ENCODE measurements around the gene OSER1.

OSER1 gene

DNA sequence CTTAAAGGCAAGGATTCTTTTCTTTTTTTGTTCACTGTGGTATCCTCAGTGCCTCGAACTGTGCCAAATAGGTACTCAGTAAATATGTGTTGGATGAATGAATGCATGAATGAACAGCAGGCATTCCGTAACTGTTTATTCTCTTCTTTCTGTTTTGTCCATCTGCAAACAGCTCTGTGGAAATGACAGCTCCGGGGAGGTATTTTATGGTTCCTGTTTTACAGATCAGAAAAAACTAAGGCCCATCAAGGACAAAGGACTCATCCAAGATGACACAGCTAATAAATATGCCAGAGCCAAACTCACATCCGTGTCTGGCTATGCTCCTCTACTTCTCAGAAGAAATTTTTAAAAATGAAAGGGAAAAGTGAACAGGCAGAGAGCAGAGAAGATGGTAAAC, 44.6 kb downstream of the OSER1 start:
- Histone ChIP-seq H3K4me3 (ENCODE audit: low read length, poor library complexity, severe bottlenecking) (no peak overlapping the region), H3K9me3 (ENCODE audit: insufficient read depth, low read depth, low read length) (no peaks in the 10 kb centered on the region), H3K9me2 (replicated peaks; ENCODE audit: low read depth, low read length) (no peaks in the 10 kb centered on the region), H3K9ac (ENCODE audit: low read depth, low read length, poor library complexity, severe bottlenecking) (no peak overlapping the region), H3F3A (ENCODE audit: low read depth) (no peaks in the 10 kb centered on the region), H3K4me1 (ENCODE audit: insufficient read depth, low read length, poor library complexity, severe bottlenecking) (no peaks in the 10 kb centered on the region), H3K4me2 (ENCODE audit: low read depth, low read length, poor library complexity, severe bottlenecking) (no peak overlapping the region), H3K27me3 (ENCODE audit: insufficient read depth, low read length, poor library complexity, severe bottlenecking) (no peaks in the 10 kb centered on the region), H2AFZ (ENCODE audit: low read length) (no peak overlapping the region), H4K20me1 (ENCODE audit: insufficient read depth, low read length, poor library complexity, severe bottlenecking) (no peaks in the 10 kb centered on the region), H3K79me2 (ENCODE audit: insufficient read depth, low read length) (no peaks in the 10 kb centered on the region), H3K36me3 (ENCODE audit: insufficient read depth, low read length) (no peaks in the 10 kb centered on the region)
- TF ChIP-seq EZH2phosphoT487 (IDR thresholded peaks at IDR 0.05; ENCODE audit: borderline replicate concordance) = no peak

DNA sequence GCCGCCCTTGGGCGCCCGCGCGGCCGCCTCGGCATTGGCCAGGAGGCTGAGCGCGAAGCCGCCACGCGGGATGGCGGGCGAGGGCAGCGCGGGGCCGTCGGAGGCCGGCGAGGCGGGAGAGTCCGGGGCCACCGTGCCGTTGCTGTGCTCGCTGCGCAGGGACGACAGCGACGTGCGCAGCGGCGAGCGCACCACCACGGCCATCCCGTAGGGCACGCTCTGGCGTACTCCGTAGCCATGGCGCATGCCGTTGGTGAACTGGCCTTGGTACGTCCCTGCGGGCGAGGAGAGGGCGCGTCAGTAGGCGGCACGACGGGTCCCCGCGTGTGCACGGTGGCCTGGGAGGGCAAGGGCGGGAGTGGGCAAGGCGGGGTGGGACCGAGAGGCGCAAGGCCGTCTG, 50.4 kb downstream of the OSER1 start:
- no peaks in the 10 kb centered on the region for H4K20me1 ChIP-seq (ENCODE audit: insufficient read depth, low read length, poor library complexity, severe bottlenecking)
- TF ChIP-seq EZH2phosphoT487 (IDR thresholded peaks at IDR 0.05; ENCODE audit: borderline replicate concordance) = no peak
- TF ChIP-seq, protein P1, sequence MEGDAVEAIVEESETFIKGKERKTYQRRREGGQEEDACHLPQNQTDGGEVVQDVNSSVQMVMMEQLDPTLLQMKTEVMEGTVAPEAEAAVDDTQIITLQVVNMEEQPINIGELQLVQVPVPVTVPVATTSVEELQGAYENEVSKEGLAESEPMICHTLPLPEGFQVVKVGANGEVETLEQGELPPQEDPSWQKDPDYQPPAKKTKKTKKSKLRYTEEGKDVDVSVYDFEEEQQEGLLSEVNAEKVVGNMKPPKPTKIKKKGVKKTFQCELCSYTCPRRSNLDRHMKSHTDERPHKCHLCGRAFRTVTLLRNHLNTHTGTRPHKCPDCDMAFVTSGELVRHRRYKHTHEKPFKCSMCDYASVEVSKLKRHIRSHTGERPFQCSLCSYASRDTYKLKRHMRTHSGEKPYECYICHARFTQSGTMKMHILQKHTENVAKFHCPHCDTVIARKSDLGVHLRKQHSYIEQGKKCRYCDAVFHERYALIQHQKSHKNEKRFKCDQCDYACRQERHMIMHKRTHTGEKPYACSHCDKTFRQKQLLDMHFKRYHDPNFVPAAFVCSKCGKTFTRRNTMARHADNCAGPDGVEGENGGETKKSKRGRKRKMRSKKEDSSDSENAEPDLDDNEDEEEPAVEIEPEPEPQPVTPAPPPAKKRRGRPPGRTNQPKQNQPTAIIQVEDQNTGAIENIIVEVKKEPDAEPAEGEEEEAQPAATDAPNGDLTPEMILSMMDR (conservative IDR thresholded peaks at IDR 0.05; ENCODE audit: low read length) = no peak
- H3K4me3 ChIP-seq (ENCODE audit: low read length, poor library complexity, severe bottlenecking) = no peak overlapping the region
- H3K4me1 ChIP-seq (ENCODE audit: insufficient read depth, low read length, poor library complexity, severe bottlenecking) = no peaks in the 10 kb centered on the region
- no peaks in the 10 kb centered on the region for H3K79me2 ChIP-seq (ENCODE audit: insufficient read depth, low read length)
- H3K36me3 ChIP-seq (ENCODE audit: insufficient read depth, low read length) = no peaks in the 10 kb centered on the region
- H3K9me2 ChIP-seq (replicated peaks; ENCODE audit: low read depth, low read length) = no peaks in the 10 kb centered on the region
- no peaks in the 10 kb centered on the region for H3K27me3 ChIP-seq (ENCODE audit: insufficient read depth, low read length, poor library complexity, severe bottlenecking)
- H3F3A ChIP-seq (ENCODE audit: low read depth) = no peaks in the 10 kb centered on the region
- H2AFZ ChIP-seq (ENCODE audit: low read length) = no peak overlapping the region
- H3K9me3 ChIP-seq (ENCODE audit: insufficient read depth, low read depth, low read length) = no peaks in the 10 kb centered on the region
- no peak overlapping the region for H3K9ac ChIP-seq (ENCODE audit: low read depth, low read length, poor library complexity, severe bottlenecking)
- no peak overlapping the region for H3K4me2 ChIP-seq (ENCODE audit: low read depth, low read length, poor library complexity, severe bottlenecking)

DNA sequence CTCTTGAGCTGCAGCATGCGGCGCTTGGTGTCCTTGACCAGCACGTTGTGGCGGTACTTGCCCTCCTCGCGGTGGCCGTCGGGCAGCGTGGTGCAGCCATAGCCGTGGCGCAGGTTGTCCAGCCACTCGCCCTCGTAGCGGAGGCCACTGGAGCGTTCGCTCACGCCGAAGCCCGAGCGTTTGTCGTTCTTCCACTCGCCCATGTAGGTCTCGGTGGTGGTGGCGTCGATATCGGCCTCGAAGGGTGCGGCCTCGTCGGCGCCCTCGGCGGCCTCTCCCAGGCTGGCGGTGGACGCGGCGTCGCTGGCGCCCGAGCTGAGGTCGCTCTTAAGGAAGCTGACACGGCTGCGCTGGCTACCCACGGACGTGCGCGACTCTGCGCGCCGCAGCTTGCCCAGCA, 50.9 kb downstream of the OSER1 start:
- Histone ChIP-seq H3K79me2 (ENCODE audit: insufficient read depth, low read length) (no peaks in the 10 kb centered on the region), H3K9ac (ENCODE audit: low read depth, low read length, poor library complexity, severe bottlenecking) (no peak overlapping the region), H3K4me3 (ENCODE audit: low read length, poor library complexity, severe bottlenecking) (no peak overlapping the region), H3F3A (ENCODE audit: low read depth) (no peaks in the 10 kb centered on the region), H3K4me1 (ENCODE audit: insufficient read depth, low read length, poor library complexity, severe bottlenecking) (no peaks in the 10 kb centered on the region), H3K36me3 (ENCODE audit: insufficient read depth, low read length) (no peaks in the 10 kb centered on the region), H3K4me2 (ENCODE audit: low read depth, low read length, poor library complexity, severe bottlenecking) (no peak overlapping the region), H2AFZ (ENCODE audit: low read length) (no peak overlapping the region), H3K27me3 (ENCODE audit: insufficient read depth, low read length, poor library complexity, severe bottlenecking) (no peaks in the 10 kb centered on the region), H4K20me1 (ENCODE audit: insufficient read depth, low read length, poor library complexity, severe bottlenecking) (no peaks in the 10 kb centered on the region), H3K9me2 (replicated peaks; ENCODE audit: low read depth, low read length) (no peaks in the 10 kb centered on the region), H3K9me3 (ENCODE audit: insufficient read depth, low read depth, low read length) (no peaks in the 10 kb centered on the region)
- no peak for TF ChIP-seq EZH2phosphoT487 (IDR thresholded peaks at IDR 0.05; ENCODE audit: borderline replicate concordance)
- TF ChIP-seq, protein P1 (conservative IDR thresholded peaks at IDR 0.05; ENCODE audit: low read length) = no peak

DNA sequence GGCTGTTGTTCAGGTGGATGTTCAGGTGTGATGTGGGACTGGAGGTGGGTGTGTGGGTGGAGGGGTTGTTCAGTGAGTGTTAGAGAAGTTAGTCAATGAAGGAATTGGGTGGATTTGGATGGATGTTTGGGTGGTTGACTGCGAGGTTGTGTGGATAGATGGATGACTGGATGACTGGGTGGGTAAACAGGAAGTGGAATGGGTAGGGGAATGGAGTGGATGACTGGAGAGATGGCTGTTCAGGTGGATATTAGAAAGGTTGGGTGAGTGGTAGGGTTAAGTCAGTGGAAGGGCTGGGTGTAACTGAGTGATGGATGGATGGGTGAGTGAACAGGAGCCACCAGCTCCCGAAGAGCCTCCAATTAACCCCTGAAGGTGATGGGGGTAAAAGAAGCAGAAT, 51.4 kb downstream of the OSER1 start:
- no peak overlapping the region for H2AFZ ChIP-seq (ENCODE audit: low read length)
- H3K9me3 ChIP-seq (ENCODE audit: insufficient read depth, low read depth, low read length) = no peaks in the 10 kb centered on the region
- H3K4me2 ChIP-seq (ENCODE audit: low read depth, low read length, poor library complexity, severe bottlenecking) = no peak overlapping the region
- no peak for TF ChIP-seq EZH2phosphoT487 (IDR thresholded peaks at IDR 0.05; ENCODE audit: borderline replicate concordance)
- TF ChIP-seq, protein P1 (conservative IDR thresholded peaks at IDR 0.05; ENCODE audit: low read length) = no peak
- no peaks in the 10 kb centered on the region for H3F3A ChIP-seq (ENCODE audit: low read depth)
- H3K4me3 ChIP-seq (ENCODE audit: low read length, poor library complexity, severe bottlenecking) = no peak overlapping the region
- H3K9ac ChIP-seq (ENCODE audit: low read depth, low read length, poor library complexity, severe bottlenecking) = no peak overlapping the region
- H3K9me2 ChIP-seq (replicated peaks; ENCODE audit: low read depth, low read length) = no peaks in the 10 kb centered on the region
- H3K27me3 ChIP-seq (ENCODE audit: insufficient read depth, low read length, poor library complexity, severe bottlenecking) = no peaks in the 10 kb centered on the region
- no peaks in the 10 kb centered on the region for H3K4me1 ChIP-seq (ENCODE audit: insufficient read depth, low read length, poor library complexity, severe bottlenecking)
- H3K79me2 ChIP-seq (ENCODE audit: insufficient read depth, low read length) = no peaks in the 10 kb centered on the region
- H3K36me3 ChIP-seq (ENCODE audit: insufficient read depth, low read length) = no peaks in the 10 kb centered on the region
- H4K20me1 ChIP-seq (ENCODE audit: insufficient read depth, low read length, poor library complexity, severe bottlenecking) = no peaks in the 10 kb centered on the region

Data from Loucy (cell line).